Endothelial cell of umbilical vein (primary cell): ENCODE measurements around the gene AMH. TPM values are rescaled to one million over a fixed set of nuclear protein-coding genes. Genes with fewer than 3 reads are reported as not detected.

Source experiments
- BruUV-seq: library from RNA; stranded (reverse); fragments of 400-500 nt; replicated peaks from 2 replicates; lab custom pipeline; 2021; lab: Mats Ljungman, UMichigan
- CTCF ChIA-PET: fragments of 300-600, 350-600 bp; sonication (Branson Sonifier 250); formaldehyde crosslinking; loops from one replicate; lab custom pipeline; 2021; ENCODE audit warnings: antibody characterized with exemption, inconsistent platforms; lab: Charles Lee
- POLR2A ChIA-PET: fragments of 300-600, 350-600 bp; sonication (Branson Sonifier 250); formaldehyde crosslinking; loops from one replicate; lab custom pipeline; 2021; ENCODE audit warnings: antibody characterized with exemption, inconsistent platforms; lab: Charles Lee
- DNase-seq: peaks from one replicate; pipeline ENCODE4 v3.0.0-alpha.2; 2011; ENCODE audit warnings: low read depth, low spot score
- FAIRE-seq: peaks from 2 replicates; lab custom pipeline; 2011; peaks lifted over from hg19 to GRCh38; lab: Jason Lieb, UNC
- H2AFZ ChIP-seq: 2 replicates; pipeline ENCODE4 v1.6.0; 2012; ENCODE audit warnings: low read depth, low read length, control low read depth, inconsistent platforms
- H3K27ac ChIP-seq: 2 replicates; pipeline ENCODE4 v1.5.1; 2011; ENCODE audit warnings: low read depth, mild to moderate bottlenecking, control low read depth, low read length, moderate library complexity; ENCODE audit not compliant: insufficient read depth
- H3K27me3 ChIP-seq, 2 experiments: 2 replicates each; pipeline versions ENCODE4 v1.6.0 to v1.6.1; 2011; ENCODE audit warnings: low read length in 2 of 2, mixed read lengths in 1 of 2; ENCODE audit not compliant: control insufficient read depth in 2 of 2, insufficient read depth in 2 of 2
- H3K36me3 ChIP-seq, 2 experiments: 2 replicates in 1 of 2; 3 replicates in 1 of 2; pipeline ENCODE4 v1.5.1; 2011; ENCODE audit warnings: low read length in 2 of 2, mild to moderate bottlenecking in 1 of 2, moderate library complexity in 1 of 2; ENCODE audit not compliant: control insufficient read depth in 2 of 2, insufficient read depth in 2 of 2; ENCODE audit errors: extremely low read depth in 1 of 2
- H3K4me1 ChIP-seq: 3 replicates; pipeline ENCODE4 v1.5.1; 2011; ENCODE audit warnings: mild to moderate bottlenecking, low read length; ENCODE audit not compliant: control insufficient read depth, insufficient read depth; ENCODE audit errors: extremely low read depth
- H3K4me2 ChIP-seq: 2 replicates; pipeline ENCODE4 v1.6.1; 2011; ENCODE audit warnings: low read length, control low read depth, mixed read lengths; ENCODE audit not compliant: insufficient read depth
- H3K4me3 ChIP-seq, 3 experiments: fragments of 200-600 bp in 1 of 3; sonication (generic), shearing (Covaris generic) in 1 of 3; replicated peaks in 1 of 3; 2 replicates each; pipeline ENCODE4 v1.5.1; 2011 to 2016; ENCODE audit warnings: control low read depth in 3 of 3, low read length in 3 of 3, mild to moderate bottlenecking in 2 of 3, inconsistent platforms in 1 of 3, low read depth in 1 of 3, moderate library complexity in 1 of 3; ENCODE audit not compliant: insufficient read depth in 1 of 3
- H3K79me2 ChIP-seq: 2 replicates; pipeline ENCODE4 v1.6.0; 2012; ENCODE audit warnings: low read length, inconsistent platforms; ENCODE audit not compliant: control insufficient read depth, insufficient read depth
- H3K9ac ChIP-seq: replicated peaks from 2 replicates; pipeline ENCODE3; 2011; ENCODE audit warnings: low read length, control low read depth; ENCODE audit not compliant: insufficient read depth; ENCODE audit errors: extremely low read depth
- H3K9me1 ChIP-seq: replicated peaks from 3 replicates; pipeline ENCODE4 v1.6.0; 2011; ENCODE audit warnings: mild to moderate bottlenecking, low read length; ENCODE audit not compliant: control insufficient read depth, insufficient read depth; ENCODE audit errors: extremely low read depth
- H3K9me3 ChIP-seq: replicated peaks from 2 replicates; pipeline ENCODE4 v1.5.1; 2012; ENCODE audit warnings: low read length, inconsistent platforms; ENCODE audit not compliant: control insufficient read depth, insufficient read depth
- H4K20me1 ChIP-seq: replicated peaks from 2 replicates; pipeline ENCODE3; 2011; ENCODE audit warnings: mild to moderate bottlenecking, low read length; ENCODE audit not compliant: control insufficient read depth, insufficient read depth; ENCODE audit errors: extremely low read depth
- JUN ChIP-seq: IDR thresholded peaks from 2 replicates; pipeline ENCODE4 v1.6.1; 2011; ENCODE audit warnings: borderline replicate concordance, low read depth; ENCODE audit not compliant: insufficient read length, insufficient read depth
- MYC ChIP-seq: IDR thresholded peaks from one replicate; pipeline ENCODE4 v1.6.1; 2011; ENCODE audit warnings: mild to moderate bottlenecking, low read depth, low read length
- POLR2A ChIP-seq: IDR thresholded peaks from 2 replicates; pipeline ENCODE4 v1.6.1; 2012; ENCODE audit warnings: low read depth, mild to moderate bottlenecking, control low read depth, low read length
- POLR2AphosphoS5 ChIP-seq: IDR thresholded peaks from 2 replicates; pipeline ENCODE4 v1.6.1; 2012; ENCODE audit warnings: low read depth, mild to moderate bottlenecking, control low read depth, low read length, moderate library complexity; ENCODE audit not compliant: insufficient read depth
- dilution Hi-C: fragments of 300-500 bp; cut with MboI; formaldehyde crosslinking; loops from one replicate; pipeline ENCODE4 v1.15.0; 2019; ENCODE audit warnings: low sequenced_read_pairs; ENCODE audit not compliant: extremely low pct_ligation_motif_present
- intact Hi-C: fragments of 100-400 bp; cut with micrococcal nuclease; formaldehyde crosslinking; loops from one replicate; pipeline ENCODE4 v1.10.0; 2022
- polyA plus RNA-seq, 4 experiments: library from polyadenylated mRNA; depleted of rRNA in 3 of 4; stranded (reverse) in 3 of 4; unstranded in 1 of 4; fragments of >200 nt; gene quantifications; 2 replicates each; pipeline versions ENCODE4 v1.2.1 to v1.2.3, GENCODE V29; 2011 to 2012; ENCODE audit warnings: missing spikeins in 1 of 4
- total RNA-seq: library from RNA; stranded (reverse); gene quantifications from 2 replicates; pipeline ENCODE4 v1.2.3, GENCODE V29; 2021

Gene AMH
- total and polyA plus RNA-seq, 2 donors (not counting 3 experiments of a cell fraction or from before 2014, with no cell fraction given): 3.3 to 9.6 TPM

DNA sequence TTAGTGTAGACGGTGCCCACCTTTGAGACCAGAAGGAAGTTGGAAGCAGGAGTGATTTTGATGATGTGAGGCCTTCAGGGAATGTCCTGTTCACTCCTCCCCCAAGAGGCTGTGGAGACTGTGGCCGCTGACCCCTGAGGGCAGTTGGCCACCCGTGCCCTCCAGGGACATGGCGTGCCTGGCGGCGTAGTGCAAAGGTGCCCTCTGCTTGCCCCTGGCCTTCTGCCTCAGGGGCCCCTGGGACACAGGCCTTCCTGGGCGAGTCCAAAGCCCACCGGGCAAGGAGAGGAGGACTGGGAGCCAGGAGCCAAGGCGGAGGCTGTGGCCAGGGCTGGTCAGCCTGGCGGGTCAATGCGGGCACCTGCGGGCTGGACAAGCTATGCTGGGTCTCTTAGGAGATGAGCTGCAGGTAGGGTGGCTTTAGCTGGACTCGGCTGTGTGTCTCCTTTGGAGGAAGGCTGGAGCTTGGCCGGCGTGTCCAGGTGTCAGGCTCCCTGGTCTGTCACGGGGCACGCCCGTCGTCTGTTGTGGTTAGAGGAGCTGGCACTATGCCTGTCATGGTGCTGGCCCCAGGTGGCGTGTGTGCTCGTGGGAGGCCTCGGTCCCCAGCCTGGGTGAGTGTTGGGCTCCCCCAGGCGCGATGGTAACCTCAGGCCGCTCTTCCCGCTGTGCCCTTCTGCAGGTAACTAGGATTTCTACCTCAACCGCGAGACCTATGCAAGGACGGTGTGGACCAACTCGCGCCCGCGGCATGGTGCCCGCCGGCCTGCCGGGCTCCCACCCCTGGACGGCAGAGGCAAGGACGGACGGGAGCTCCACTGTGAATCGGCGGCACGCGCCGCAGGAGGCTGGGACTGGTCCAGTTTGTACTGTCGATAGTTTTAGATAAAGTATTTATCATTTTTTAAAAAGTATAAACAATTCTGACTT is 19.8 kb upstream of the AMH start:
- H3K9me1 ChIP-seq: no peaks in the 10 kb centered on the region
- no peaks in the 10 kb centered on the region for H3K9me3 ChIP-seq
- FAIRE-seq (no peak), DNase-seq (no peak)
- H3K36me3 ChIP-seq: peaks cover 2 to 40% of the 10 kb centered on the region in 2 experiments
- peaks cover 15% of the 10 kb centered on the region for H3K79me2 ChIP-seq
- no peaks in the 10 kb centered on the region for H3K27me3 ChIP-seq
- intact Hi-C loops: no loop called here
- H3K9ac ChIP-seq: no peak overlapping the region
- no peak overlapping the region for H3K27ac ChIP-seq
- CTCF ChIA-PET: interaction anchor here (1.9 to 3.0 kb wide), 2 partner anchors 8 to 74 kb away, joined by 4 to 17 read pairs; no protein-coding TSS in a partner anchor
- no peak overlapping the region for H3K4me2 ChIP-seq
- POLR2A ChIA-PET: no interaction called here
- no TSS peak for BruUV-seq
- TF ChIP-seq MYC (no peak), POLR2AphosphoS5 (peak; percentile 10), POLR2A (peak; percentile 33)
- no peak overlapping the region for H2AFZ ChIP-seq
- H3K4me1 ChIP-seq: no peaks in the 10 kb centered on the region
- no peaks in the 10 kb centered on the region for H4K20me1 ChIP-seq
- no peak overlapping the region for H3K4me3 ChIP-seq
- dilution Hi-C loops: no loop called here

DNA sequence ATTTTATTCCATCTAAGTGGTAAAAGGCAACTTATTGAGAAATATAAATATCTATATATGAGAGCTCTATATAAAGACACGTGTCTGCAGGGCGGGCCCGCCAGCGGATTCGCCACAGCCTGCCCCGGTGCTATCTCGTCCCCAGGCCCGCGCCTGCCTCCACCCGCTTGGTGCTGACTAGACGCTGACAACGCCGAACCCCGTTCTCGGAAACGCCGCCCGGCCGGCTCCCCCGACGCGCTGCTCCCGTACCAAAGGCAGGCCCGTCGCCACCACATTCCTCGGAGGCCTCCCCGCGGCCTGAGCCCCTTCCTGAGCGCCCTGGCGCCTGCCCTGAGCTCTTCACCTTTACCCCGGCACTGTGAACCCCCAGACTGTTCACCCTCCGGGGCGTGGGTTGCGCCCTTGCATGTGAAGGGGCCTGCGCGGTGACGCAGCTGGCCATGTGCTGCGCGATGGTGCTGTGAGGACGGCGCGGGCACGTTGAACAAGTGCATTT is 19.0 kb upstream of the AMH start:
- H3K4me3 ChIP-seq: no peak overlapping the region
- H3K27me3 ChIP-seq: no peaks in the 10 kb centered on the region
- no peak for DNase-seq
- intact Hi-C loops: no loop called here
- dilution Hi-C loops: no loop called here
- peaks cover 4% of the 10 kb centered on the region for H3K4me1 ChIP-seq
- no peak overlapping the region for H3K9ac ChIP-seq
- H3K4me2 ChIP-seq: no peak overlapping the region
- no peak for FAIRE-seq
- ChIA-PET POLR2A (no interaction called here), CTCF (interaction anchor here (1.9 to 3.0 kb wide), 2 partner anchors 9 to 74 kb away, joined by 4 to 17 read pairs; no protein-coding TSS in a partner anchor)
- peak; percentile 2 for TF ChIP-seq POLR2AphosphoS5
- TF ChIP-seq JUN: no peak
- no peak overlapping the region for H3K27ac ChIP-seq
- H3K9me1 ChIP-seq: no peaks in the 10 kb centered on the region
- H4K20me1 ChIP-seq: no peaks in the 10 kb centered on the region
- no peaks in the 10 kb centered on the region for H3K9me3 ChIP-seq
- peaks cover 0 to 40% of the 10 kb centered on the region in 2 experiments for H3K36me3 ChIP-seq
- TSS peak; percentile 7 for BruUV-seq
- H3K79me2 ChIP-seq: peaks cover 21% of the 10 kb centered on the region
- no peak overlapping the region for H2AFZ ChIP-seq
